HG03432 (cell line): ENCODE measurements around the gene CERS6.
"Not testable (repeated sequence)": the region's sequence is repeated elsewhere in the genome, so short reads cannot be mapped to it uniquely, and the experiment has no call there.

Experiments used
- ATAC-seq: cut with Tn5 transposase; IDR thresholded peaks from one replicate; pipeline ENCODE4 v1.9.1; 2021; ENCODE audit warnings: mild to moderate bottlenecking, moderate library complexity; ENCODE audit not compliant: unreplicated experiment

Gene CERS6

DNA sequence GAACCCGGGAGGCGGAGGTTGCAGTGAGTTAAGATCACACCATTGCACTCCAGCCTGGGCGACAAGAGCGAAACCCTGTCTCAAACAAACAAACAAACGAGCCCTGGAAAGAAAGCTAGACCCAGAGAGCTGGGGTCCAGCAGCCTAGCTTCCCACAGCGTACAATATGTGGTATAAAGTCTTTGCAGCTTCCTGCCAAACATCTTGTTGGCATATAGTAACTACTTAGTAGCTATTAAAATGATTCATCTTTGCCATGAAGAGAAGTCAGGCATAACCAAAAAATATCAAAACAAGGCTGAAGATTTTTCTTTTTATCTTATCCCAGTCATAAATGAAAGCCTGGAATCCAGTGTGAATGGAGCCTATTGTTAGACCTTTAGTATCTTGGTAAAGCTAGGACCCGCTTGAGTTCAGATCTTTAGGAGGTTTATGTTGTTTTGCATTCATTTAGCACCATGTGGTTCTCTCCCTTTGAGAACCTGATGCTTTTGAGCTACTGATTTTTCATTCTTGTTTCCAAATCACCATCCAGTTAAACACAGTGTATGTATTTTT is 206.7 kb downstream of the CERS6 start:
- ATAC-seq = no peak

DNA sequence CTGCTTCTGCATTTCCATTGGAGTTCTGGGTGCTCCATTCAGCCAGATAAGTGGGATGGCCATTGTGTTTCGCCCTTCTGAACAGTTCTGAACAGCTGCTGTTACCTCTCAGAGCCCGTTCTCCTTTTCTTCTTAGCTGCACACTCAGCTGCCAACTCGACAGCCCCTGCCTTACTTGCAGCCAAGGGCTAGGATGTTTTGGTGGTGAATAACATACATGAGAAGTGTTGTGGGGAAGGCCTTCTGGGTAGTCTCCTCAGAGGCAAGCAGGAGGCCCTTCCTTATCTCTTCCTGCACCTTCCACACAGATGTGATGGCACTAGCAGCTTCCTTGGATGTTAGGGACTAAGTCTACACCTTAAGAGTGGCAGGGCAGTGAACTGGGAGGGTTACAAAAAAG is 207.9 kb downstream of the CERS6 start:
- ATAC-seq = no peak

- not testable (repeated sequence) for ATAC-seq
Measured at GRCh38 chr2:168664715-168665114, 208.6 kb downstream of the CERS6 start.

- ATAC-seq = no peak
Measured at GRCh38 chr2:168666339-168666738, 210.3 kb downstream of the CERS6 start.

GRCh38 chr2:168667156-168667555 is 211.1 kb downstream of the CERS6 start:
- no peak for ATAC-seq

GRCh38 chr2:168669151-168669550 is 213.1 kb downstream of the CERS6 start:
- ATAC-seq = no peak

DNA sequence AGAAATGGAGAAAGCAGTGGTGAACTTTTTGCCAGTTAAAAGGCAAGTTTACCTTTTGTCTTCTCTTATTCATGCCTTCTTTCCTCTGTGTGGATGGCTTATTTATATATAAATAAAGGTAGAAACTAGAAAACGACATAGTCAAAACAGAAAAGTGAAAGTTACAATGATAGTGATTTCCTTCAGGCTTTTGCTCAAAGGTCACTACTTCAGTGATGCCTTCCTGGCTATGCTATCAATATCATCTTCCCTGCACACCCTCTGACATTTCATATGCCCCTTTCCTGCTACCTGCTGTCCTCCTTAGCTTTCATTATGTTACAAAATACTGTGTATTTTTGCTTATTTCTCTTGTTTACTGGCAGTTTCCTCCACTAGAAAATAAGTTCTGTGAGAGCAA is 214.4 kb downstream of the CERS6 start:
- ATAC-seq = no peak

GRCh38 chr2:168671932-168672331 is 215.9 kb downstream of the CERS6 start:
- no peak for ATAC-seq

- ATAC-seq = no peak
Measured at GRCh38 chr2:168673265-168674189, 217.5 kb downstream of the CERS6 start.

- no peak for ATAC-seq
Measured at GRCh38 chr2:168678153-168678853, 222.2 kb downstream of the CERS6 start.

- no peak for ATAC-seq
Measured at GRCh38 chr2:168679081-168679480, 223.0 kb downstream of the CERS6 start.

DNA sequence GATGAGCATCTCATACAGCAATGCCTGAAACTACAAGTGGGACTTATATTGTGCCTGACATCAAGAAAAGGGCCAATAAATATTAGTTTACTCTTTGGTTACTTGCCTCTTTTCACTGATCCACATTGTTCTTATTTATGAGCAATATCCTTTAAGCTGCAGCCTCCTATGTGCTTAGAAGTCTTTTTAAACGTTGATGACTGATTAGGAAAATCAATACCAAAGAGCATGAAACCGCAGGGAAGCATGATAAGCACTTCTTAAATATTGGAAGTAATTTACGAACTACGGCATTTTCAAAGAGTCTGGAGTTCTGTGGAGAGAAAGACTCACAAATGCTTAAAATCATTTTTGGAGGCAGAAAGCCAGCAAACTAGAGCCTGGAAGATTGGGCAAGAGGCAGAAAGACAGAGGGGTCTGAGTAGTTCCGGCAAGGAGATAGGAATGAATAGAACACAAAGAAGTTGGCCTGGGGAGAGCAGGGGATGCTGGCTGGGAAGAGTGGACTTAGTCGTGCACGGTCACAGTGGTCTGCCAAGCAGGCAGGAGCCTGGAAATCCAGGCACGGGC is 223.8 kb downstream of the CERS6 start:
- no peak for ATAC-seq

GRCh38 chr2:168683996-168684395 is 227.9 kb downstream of the CERS6 start:
- no peak for ATAC-seq

DNA sequence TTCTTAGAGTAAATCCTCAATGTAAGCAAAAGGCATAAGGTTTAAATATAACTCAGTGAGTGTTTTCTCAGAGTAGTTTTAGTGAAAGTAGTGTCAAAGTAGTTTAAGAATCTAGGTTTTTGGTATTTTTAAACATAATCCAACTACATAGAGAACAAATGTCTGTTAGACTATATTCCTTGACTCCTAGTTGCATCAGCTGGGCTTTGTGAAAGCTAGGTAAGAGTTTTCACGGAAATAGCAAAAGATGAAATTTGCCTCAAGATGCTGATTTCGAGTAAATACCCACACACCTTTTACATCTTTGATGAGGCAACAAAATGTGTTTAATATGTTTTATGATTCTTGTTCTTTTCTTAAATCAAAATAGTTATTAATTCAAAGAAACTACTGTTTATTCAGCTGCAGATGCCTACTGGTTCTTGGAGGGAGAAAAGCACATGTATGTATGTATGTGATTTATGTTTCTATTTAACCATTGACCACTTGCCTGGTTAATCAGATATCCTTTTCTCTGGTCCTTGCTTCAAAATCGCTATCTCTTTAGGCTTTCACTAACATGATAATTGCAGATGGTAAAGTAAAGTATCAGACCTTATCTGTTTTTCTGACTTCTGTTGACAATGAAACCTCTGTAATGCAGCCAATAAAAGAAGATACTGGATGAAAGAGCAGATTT is 229.0 kb downstream of the CERS6 start:
- ATAC-seq = no peak

DNA sequence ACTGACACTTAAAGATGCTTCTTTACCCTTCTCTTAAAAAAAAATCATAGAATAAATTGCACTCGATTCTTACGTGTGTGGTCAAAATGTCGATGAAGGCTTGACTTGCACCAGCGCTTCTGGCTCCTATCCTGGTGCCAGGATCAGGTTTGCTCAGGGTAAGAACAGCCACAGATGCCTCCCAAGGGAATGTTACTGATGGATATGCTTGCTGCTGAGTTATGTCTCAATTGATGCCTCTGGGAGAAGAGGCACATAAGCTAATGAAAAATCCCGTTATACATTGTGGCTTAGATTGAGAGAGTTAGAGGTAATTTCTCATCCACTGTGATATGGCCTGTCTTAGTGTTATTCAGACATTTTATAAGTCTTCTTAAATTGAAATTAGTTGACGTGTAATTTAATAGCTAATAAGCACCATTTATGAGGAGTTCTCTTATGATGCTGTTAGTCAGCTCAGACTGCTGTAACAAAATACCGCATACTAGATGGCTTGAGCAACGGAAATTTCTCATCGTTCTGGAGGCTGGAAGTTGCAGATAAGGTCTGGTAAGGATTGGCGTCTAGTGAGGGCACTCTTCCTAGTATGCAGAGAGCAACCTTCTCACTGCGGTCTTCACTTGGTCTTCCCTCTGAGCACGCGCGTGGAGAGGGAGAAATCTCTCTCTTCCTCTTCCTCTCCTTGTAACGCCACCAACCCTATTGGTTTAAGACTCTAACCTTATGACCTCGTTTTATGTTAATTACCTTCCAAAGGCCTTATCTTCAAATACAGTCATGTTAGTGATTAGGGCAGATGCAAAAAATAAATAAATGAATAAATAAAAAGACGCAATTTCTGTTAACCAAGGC is 229.8 kb downstream of the CERS6 start:
- ATAC-seq = no peak

GRCh38 chr2:168686452-168687191 is 230.6 kb downstream of the CERS6 start:
- ATAC-seq = no peak

DNA sequence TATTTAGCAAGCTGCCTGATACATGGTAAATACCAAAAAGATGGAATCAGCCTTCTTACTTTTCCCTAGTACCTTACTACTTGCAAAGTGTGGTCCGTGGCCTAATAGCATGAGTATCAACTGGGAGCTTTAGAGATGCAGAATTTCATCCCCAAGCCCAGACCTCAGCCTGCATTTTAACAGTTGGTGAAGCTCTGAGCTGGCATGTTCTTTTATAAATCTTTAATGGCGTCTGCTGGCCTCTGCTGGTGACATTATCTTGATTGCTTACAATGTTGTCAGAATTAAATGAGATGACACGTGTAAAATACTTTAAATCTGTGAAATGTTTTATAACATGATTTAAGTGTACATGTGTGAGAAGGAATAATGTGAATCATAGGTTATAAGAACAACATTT is 231.2 kb downstream of the CERS6 start:
- no peak for ATAC-seq

- ATAC-seq = no peak
Measured at GRCh38 chr2:168690381-168690885, 234.4 kb downstream of the CERS6 start.

DNA sequence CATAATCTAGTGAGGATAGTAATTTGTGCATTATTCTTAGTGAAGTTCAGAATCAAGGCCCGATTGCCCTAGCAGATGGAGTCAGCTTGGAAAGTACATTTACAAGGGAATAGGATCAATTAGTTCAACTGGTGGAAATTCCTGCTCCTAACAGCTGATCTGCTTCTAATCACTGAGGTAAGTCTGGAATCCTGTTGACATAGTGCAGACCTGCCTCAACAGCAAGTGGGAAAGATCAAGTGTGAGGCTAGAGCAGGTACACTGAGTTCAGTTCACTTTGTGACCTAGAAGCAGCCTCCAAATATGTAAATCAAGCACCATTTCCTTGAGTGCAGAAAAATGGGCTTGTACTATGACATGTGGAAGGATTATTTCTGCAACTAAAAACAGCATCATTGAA is 235.1 kb downstream of the CERS6 start:
- ATAC-seq = no peak
